ENCODE measurements around the gene RAB31.

Gene RAB31

DNA sequence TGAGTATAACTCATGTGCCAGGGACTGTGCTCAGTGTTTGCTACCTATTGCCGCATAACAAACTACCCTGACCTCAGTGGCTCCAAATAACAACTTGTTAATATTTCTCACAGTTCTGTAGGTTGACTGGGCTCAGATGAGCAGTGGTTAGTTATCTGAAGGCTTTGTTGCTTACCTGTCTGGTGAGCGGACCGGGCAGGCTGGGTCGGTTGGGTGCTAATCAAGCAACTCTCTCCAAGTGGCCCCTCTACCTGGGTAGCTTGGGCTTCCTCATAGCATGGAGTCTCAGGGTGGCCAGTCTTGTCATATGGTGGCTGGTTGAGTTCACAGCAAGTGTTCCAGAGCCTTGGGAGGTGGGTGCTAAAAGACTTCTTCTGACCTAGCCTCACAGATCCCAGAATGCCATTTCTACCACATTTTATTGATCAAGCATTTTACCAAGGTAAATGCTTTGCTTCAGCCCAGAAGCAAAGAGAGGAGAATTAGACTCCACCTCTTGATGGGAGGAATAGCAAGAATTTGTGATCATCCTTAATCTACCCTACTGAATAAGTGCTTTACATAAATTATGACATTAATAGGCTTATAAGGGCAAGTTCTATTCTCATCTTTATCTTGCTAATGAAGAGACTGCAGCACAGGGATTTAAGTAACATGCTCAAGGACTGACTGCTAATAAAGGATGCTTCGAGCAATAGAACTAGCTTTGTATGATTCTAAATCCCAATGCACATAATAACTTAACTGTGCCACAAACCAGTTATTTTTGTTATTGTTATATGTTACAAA, 16.9 kb downstream of the RAB31 start:
- H3K79me2 ChIP-seq (ENCODE audit: insufficient read depth, low read length), result no peaks in the 10 kb centered on the region
- H3K9me3 ChIP-seq (ENCODE audit: insufficient read depth, low read length, severe bottlenecking), result no peaks in the 10 kb centered on the region
- H3K4me1 ChIP-seq (ENCODE audit: insufficient read depth, low read length), result no peaks in the 10 kb centered on the region
- TF ChIP-seq EZH2 (IDR thresholded peaks at IDR 0.05; ENCODE audit: borderline replicate concordance, low read depth, low read length, severe bottlenecking), result no peak
- TF ChIP-seq, protein P1, sequence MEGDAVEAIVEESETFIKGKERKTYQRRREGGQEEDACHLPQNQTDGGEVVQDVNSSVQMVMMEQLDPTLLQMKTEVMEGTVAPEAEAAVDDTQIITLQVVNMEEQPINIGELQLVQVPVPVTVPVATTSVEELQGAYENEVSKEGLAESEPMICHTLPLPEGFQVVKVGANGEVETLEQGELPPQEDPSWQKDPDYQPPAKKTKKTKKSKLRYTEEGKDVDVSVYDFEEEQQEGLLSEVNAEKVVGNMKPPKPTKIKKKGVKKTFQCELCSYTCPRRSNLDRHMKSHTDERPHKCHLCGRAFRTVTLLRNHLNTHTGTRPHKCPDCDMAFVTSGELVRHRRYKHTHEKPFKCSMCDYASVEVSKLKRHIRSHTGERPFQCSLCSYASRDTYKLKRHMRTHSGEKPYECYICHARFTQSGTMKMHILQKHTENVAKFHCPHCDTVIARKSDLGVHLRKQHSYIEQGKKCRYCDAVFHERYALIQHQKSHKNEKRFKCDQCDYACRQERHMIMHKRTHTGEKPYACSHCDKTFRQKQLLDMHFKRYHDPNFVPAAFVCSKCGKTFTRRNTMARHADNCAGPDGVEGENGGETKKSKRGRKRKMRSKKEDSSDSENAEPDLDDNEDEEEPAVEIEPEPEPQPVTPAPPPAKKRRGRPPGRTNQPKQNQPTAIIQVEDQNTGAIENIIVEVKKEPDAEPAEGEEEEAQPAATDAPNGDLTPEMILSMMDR (IDR thresholded peaks at IDR 0.05; ENCODE audit: borderline replicate concordance, extremely low read depth, low read length, poor library complexity, severe bottlenecking), result no peak
- no peak overlapping the region for H3K4me2 ChIP-seq (ENCODE audit: insufficient read depth, low read length)
- no peak overlapping the region for H3K9ac ChIP-seq (ENCODE audit: low read depth, low read length)
- no peaks in the 10 kb centered on the region for H3K27me3 ChIP-seq (ENCODE audit: insufficient read depth, low read length, poor library complexity)
- no peak for DNase-seq
- no peaks in the 10 kb centered on the region for H4K20me1 ChIP-seq (ENCODE audit: insufficient read depth, low read length)
- no peaks in the 10 kb centered on the region for H3K36me3 ChIP-seq (ENCODE audit: insufficient read depth, low read length)
- H3K27ac ChIP-seq (ENCODE audit: low read length), result no peak overlapping the region
- no peak overlapping the region for H3K4me3 ChIP-seq (ENCODE audit: low read depth in 1 of 2, low read length in 2 of 2)
- H2AFZ ChIP-seq (ENCODE audit: low read depth, low read length), result no peak overlapping the region
- no peak for ATAC-seq (ENCODE audit: insufficient read depth, low read depth)

DNA sequence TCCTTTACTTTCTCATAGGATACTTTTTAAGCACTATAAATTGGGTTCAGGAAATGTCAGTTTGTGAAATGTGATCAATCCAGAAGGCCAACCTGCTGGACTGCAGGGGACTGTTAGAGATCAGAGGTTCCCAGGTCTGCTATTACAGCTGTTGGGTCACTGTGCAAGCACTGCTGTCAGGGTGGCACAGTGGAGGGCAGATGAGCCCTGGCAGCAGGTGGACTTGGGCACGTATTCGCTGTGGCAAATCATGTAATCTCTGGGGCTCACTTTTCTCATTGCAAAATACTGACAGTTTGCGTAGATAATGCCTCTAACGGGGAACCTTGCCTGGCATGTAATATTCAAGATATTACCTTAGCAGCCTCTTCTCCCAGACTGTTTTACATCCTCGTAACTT, 18.1 kb downstream of the RAB31 start:
- Histone ChIP-seq H4K20me1 (ENCODE audit: insufficient read depth, low read length) (no peaks in the 10 kb centered on the region), H3K27me3 (ENCODE audit: insufficient read depth, low read length, poor library complexity) (no peaks in the 10 kb centered on the region), H3K9ac (ENCODE audit: low read depth, low read length) (no peak overlapping the region), H3K4me3 (ENCODE audit: low read depth in 1 of 2, low read length in 2 of 2) (no peak overlapping the region), H2AFZ (ENCODE audit: low read depth, low read length) (no peak overlapping the region), H3K4me1 (ENCODE audit: insufficient read depth, low read length) (no peaks in the 10 kb centered on the region), H3K36me3 (ENCODE audit: insufficient read depth, low read length) (no peaks in the 10 kb centered on the region), H3K9me3 (ENCODE audit: insufficient read depth, low read length, severe bottlenecking) (no peaks in the 10 kb centered on the region), H3K27ac (ENCODE audit: low read length) (no peak overlapping the region), H3K4me2 (ENCODE audit: insufficient read depth, low read length) (no peak overlapping the region), H3K79me2 (ENCODE audit: insufficient read depth, low read length) (no peaks in the 10 kb centered on the region)
- TF ChIP-seq EZH2 (IDR thresholded peaks at IDR 0.05; ENCODE audit: borderline replicate concordance, low read depth, low read length, severe bottlenecking), result no peak
- TF ChIP-seq, protein P1 (IDR thresholded peaks at IDR 0.05; ENCODE audit: borderline replicate concordance, extremely low read depth, low read length, poor library complexity, severe bottlenecking), result no peak
- ATAC-seq (ENCODE audit: insufficient read depth, low read depth) (no peak), DNase-seq (no peak)

GRCh38 chr18:9726936-9727335, 18.8 kb downstream of the RAB31 start:
- no peak overlapping the region for H3K27ac ChIP-seq (ENCODE audit: low read length)
- no peaks in the 10 kb centered on the region for H3K27me3 ChIP-seq (ENCODE audit: insufficient read depth, low read length, poor library complexity)
- no peak for DNase-seq
- H3K9ac ChIP-seq (ENCODE audit: low read depth, low read length), result no peak overlapping the region
- no peaks in the 10 kb centered on the region for H4K20me1 ChIP-seq (ENCODE audit: insufficient read depth, low read length)
- no peak overlapping the region for H2AFZ ChIP-seq (ENCODE audit: low read depth, low read length)
- ATAC-seq (ENCODE audit: insufficient read depth, low read depth), result no peak
- no peaks in the 10 kb centered on the region for H3K9me3 ChIP-seq (ENCODE audit: insufficient read depth, low read length, severe bottlenecking)
- TF ChIP-seq EZH2 (IDR thresholded peaks at IDR 0.05; ENCODE audit: borderline replicate concordance, low read depth, low read length, severe bottlenecking), result no peak
- TF ChIP-seq, protein P1 (IDR thresholded peaks at IDR 0.05; ENCODE audit: borderline replicate concordance, extremely low read depth, low read length, poor library complexity, severe bottlenecking), result no peak
- H3K4me2 ChIP-seq (ENCODE audit: insufficient read depth, low read length), result no peak overlapping the region
- no peak overlapping the region for H3K4me3 ChIP-seq (ENCODE audit: low read depth in 1 of 2, low read length in 2 of 2)
- no peaks in the 10 kb centered on the region for H3K4me1 ChIP-seq (ENCODE audit: insufficient read depth, low read length)
- no peaks in the 10 kb centered on the region for H3K79me2 ChIP-seq (ENCODE audit: insufficient read depth, low read length)
- H3K36me3 ChIP-seq (ENCODE audit: insufficient read depth, low read length), result no peaks in the 10 kb centered on the region

All from DND-41 (cell line).